ENCODE measurements around the gene SLC27A5.

GRCh38 chr19:58492265-58492664 is 19.5 kb downstream of the SLC27A5 start:
- TF ChIP-seq CTCF (conservative IDR thresholded peaks at IDR 0.05; ENCODE audit: low read depth, low read length) (no peak), EZH2 (IDR thresholded peaks at IDR 0.05; ENCODE audit: borderline replicate concordance, low read depth, low read length, poor library complexity, severe bottlenecking) (no peak)

Measured in A673 (cell line).